Neuronal stem cell (in vitro differentiated cells): ENCODE results near the gene RAD54L.
A peak's percentile ranks its signal among the peaks of the same experiment; 100 is the strongest.
"Not testable (repeated sequence)": the region's sequence is repeated elsewhere in the genome, so short reads cannot be mapped to it uniquely, and the experiment has no call there.

Experiments used
- DNase-seq: peaks from one replicate; pipeline ENCODE4 v3.0.0-alpha.2; 2013; ENCODE audit warnings: low spot score
- H2AFZ ChIP-seq: one replicate; pipeline ENCODE4 v1.6.1; 2013; ENCODE audit warnings: mild to moderate bottlenecking, low read length, inconsistent platforms
- H2AK5ac ChIP-seq: 2 replicates; pipeline ENCODE4 v1.6.1; 2013; ENCODE audit warnings: low read depth, mild to moderate bottlenecking, inconsistent platforms, low read length, moderate library complexity, mixed read lengths
- H2BK120ac ChIP-seq: 2 replicates; pipeline ENCODE4 v1.6.1; 2013; ENCODE audit warnings: low read depth, mild to moderate bottlenecking, inconsistent platforms, low read length, moderate library complexity, mixed read lengths
- H2BK12ac ChIP-seq: one replicate; pipeline ENCODE4 v1.6.1; 2013; ENCODE audit warnings: low read length, inconsistent platforms
- H2BK15ac ChIP-seq: 2 replicates; pipeline ENCODE4 v1.6.1; 2013; ENCODE audit warnings: mild to moderate bottlenecking, low read length, inconsistent platforms, mixed read lengths
- H2BK5ac ChIP-seq: one replicate; pipeline ENCODE4 v1.6.1; 2013; ENCODE audit warnings: inconsistent platforms, mild to moderate bottlenecking, low read length, moderate library complexity
- H3K14ac ChIP-seq: one replicate; pipeline ENCODE4 v1.6.1; 2013; ENCODE audit warnings: low read length, inconsistent platforms
- H3K18ac ChIP-seq: 2 replicates; pipeline ENCODE4 v1.6.1; 2013; ENCODE audit warnings: low read length, inconsistent platforms
- H3K23ac ChIP-seq: 2 replicates; pipeline ENCODE4 v1.6.1; 2013; ENCODE audit warnings: low read depth, mild to moderate bottlenecking, mixed read lengths, low read length, inconsistent platforms; ENCODE audit not compliant: poor library complexity
- H3K27ac ChIP-seq: replicated peaks from 3 replicates; pipeline ENCODE4 v1.5.1; 2013; ENCODE audit warnings: low read length, inconsistent platforms
- H3K27me3 ChIP-seq, 3 experiments: 2 replicates each; pipeline ENCODE4 v1.6.1; 2013; ENCODE audit warnings: low read length in 3 of 3, mild to moderate bottlenecking in 2 of 3, inconsistent platforms in 1 of 3, low read depth in 1 of 3, mixed read lengths in 1 of 3, moderate library complexity in 1 of 3; ENCODE audit not compliant: control insufficient read depth in 3 of 3, insufficient read depth in 3 of 3
- H3K36me3 ChIP-seq, 2 donors: replicated peaks in 1 of 2; 2 replicates each; pipeline ENCODE4 v1.6.1; 2013; ENCODE audit warnings: low read length in 2 of 2; ENCODE audit not compliant: control insufficient read depth in 2 of 2, insufficient read depth in 2 of 2
- H3K4ac ChIP-seq: 2 replicates; pipeline ENCODE4 v1.6.1; 2013; ENCODE audit warnings: inconsistent platforms, mild to moderate bottlenecking, low read length, moderate library complexity
- H3K4me1 ChIP-seq, 2 donors: 1 replicate in 1 of 2; 2 replicates in 1 of 2; pipeline ENCODE4 v1.6.1; 2013; ENCODE audit warnings: low read length in 2 of 2, low read depth in 1 of 2; ENCODE audit not compliant: control insufficient read depth in 2 of 2, insufficient read depth in 1 of 2
- H3K4me2 ChIP-seq: one replicate; pipeline ENCODE4 v1.6.1; 2013; ENCODE audit warnings: mild to moderate bottlenecking, low read length, inconsistent platforms; ENCODE audit not compliant: insufficient read depth, poor library complexity, severe bottlenecking
- H3K4me3 ChIP-seq, 2 donors: 2 replicates each; pipeline ENCODE4 v1.5.1; 2013; ENCODE audit warnings: low read length in 2 of 2, mild to moderate bottlenecking in 2 of 2, inconsistent platforms in 1 of 2, moderate library complexity in 1 of 2
- H3K79me1 ChIP-seq: one replicate; pipeline ENCODE4 v1.6.1; 2013; ENCODE audit warnings: low read depth, mild to moderate bottlenecking, inconsistent platforms, low read length, moderate library complexity
- H3K9ac ChIP-seq: one replicate; pipeline ENCODE4 v1.6.1; 2013; ENCODE audit warnings: mild to moderate bottlenecking, low read depth, low read length, inconsistent platforms; ENCODE audit not compliant: poor library complexity
- H3K9me3 ChIP-seq, 2 donors: replicated peaks in 1 of 2; 2 replicates each; pipeline versions ENCODE3 to v1.6.1; 2013; ENCODE audit warnings: low read length in 2 of 2, mild to moderate bottlenecking in 2 of 2, inconsistent platforms in 1 of 2, low read depth in 1 of 2, mixed read lengths in 1 of 2, moderate library complexity in 1 of 2; ENCODE audit not compliant: control insufficient read depth in 2 of 2, insufficient read depth in 1 of 2
- H4K8ac ChIP-seq: one replicate; pipeline ENCODE4 v1.6.1; 2013; ENCODE audit warnings: low read depth, mild to moderate bottlenecking, inconsistent platforms, low read length, moderate library complexity
- H4K91ac ChIP-seq: one replicate; pipeline ENCODE4 v1.6.1; 2013; ENCODE audit warnings: low read length, low read depth, mild to moderate bottlenecking, inconsistent platforms; ENCODE audit not compliant: poor library complexity
- WGBS, 2 donors: extraction: QIAGEN DNeasy Blood & Tissue Kit; methylation state at CpG; one replicate each; pipeline ENCODE4 v1.1.7; 2013; ENCODE audit warnings: missing lambda C conversion rate in 2 of 2, mixed read lengths in 1 of 2; ENCODE audit not compliant: insufficient read length in 2 of 2, insufficient replicate concordance in 1 of 2; ENCODE audit errors: extremely low coverage in 2 of 2; 5-methylcytosine and 5-hydroxymethylcytosine counted together

RAD54L gene

DNA sequence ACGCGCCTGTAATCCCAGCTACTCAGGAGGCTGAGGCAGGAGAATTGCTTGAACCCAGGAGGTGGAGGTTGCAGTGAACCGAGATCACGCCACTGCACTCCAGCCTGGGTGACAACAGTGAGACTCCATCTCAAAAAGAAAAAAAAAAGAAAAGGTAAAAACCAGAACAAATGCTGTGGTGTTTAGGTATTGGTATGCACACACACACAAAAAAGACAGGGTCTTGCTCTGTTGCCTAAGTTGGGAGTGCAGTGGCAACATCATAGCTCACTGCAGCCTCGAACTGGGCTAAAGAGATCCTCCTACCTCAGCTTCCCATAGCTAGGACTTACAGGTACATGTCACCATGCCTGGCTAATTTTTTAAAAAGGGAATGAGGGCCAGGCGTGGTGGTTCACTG is 71.7 kb downstream of the RAD54L start:
- H3K4me1 ChIP-seq, DNase-seq, H3K27ac ChIP-seq, H3K9ac ChIP-seq, H4K8ac ChIP-seq, H2AFZ ChIP-seq, H3K23ac ChIP-seq, H2BK120ac ChIP-seq, H2AK5ac ChIP-seq, H3K27me3 ChIP-seq, H3K14ac ChIP-seq, H2BK5ac ChIP-seq, H4K91ac ChIP-seq, H2BK12ac ChIP-seq, H2BK15ac ChIP-seq, H3K9me3 ChIP-seq, H3K4ac ChIP-seq, H3K4me3 ChIP-seq, H3K4me2 ChIP-seq, H3K79me1 ChIP-seq, H3K18ac ChIP-seq: not testable (repeated sequence)
- whole genome bisulfite sequencing, 2 donors, result no CpG with 5 or more reads among the region's 6 CpGs
- H3K36me3 ChIP-seq, result peaks cover 8 to 28% of the 10 kb centered on the region in 2 donors

DNA sequence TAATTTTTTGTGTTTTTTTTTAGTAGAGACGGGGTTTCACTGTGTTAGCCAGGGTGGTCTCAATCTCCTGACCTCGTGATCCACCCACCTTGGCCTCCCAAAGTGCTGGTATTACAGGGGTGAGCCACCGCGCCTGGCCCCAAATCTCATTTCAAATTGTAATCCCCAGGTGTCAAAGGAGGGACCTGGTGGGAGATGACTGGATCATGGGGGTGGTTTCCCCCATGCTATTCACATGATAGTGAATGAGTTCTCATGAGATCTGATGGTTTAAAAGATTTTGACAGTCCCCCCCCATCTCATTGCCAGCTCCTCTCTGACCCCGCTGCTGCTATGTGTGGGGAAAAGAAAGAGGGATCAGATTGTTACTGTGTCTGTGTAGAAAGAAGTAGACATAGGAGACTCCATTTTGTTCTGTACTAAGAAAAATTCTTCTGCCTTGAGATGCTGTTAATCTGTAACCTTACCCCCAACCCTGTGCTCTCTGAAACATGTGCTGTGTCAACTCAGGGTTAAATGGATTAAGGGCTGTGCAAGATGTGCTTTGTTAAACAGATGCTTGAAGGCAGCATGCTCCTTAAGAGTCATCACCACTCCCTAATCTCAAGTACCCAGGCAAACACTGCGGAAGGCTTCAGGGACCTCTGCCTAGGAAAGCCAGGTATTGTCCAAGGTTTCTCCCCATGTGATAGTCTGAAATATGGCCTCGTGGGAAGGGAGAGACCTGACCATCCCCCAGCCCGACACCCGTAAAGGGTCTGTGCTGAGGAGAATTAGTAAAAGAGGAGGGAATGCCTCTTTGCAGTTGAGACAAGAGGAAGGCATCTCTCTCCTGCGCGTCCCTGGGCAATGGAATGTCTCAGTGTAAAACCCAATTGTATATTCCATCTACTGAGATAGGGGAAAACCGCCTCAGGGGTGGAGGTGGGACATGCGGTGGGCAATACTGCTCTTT is 72.7 kb downstream of the RAD54L start:
- not testable (repeated sequence) for H3K4me2 ChIP-seq, H3K79me1 ChIP-seq, H3K27me3 ChIP-seq, H2BK15ac ChIP-seq, H3K9ac ChIP-seq, H2BK120ac ChIP-seq, H3K14ac ChIP-seq, H3K4ac ChIP-seq, H4K91ac ChIP-seq, H3K23ac ChIP-seq, H2AK5ac ChIP-seq, H2AFZ ChIP-seq, H2BK12ac ChIP-seq, H3K4me1 ChIP-seq, H4K8ac ChIP-seq, DNase-seq, H3K4me3 ChIP-seq, H3K9me3 ChIP-seq, H2BK5ac ChIP-seq
- Histone ChIP-seq H3K27ac (peak overlapping the region; percentile 54), H3K36me3 (peaks cover 4 to 21% of the 10 kb centered on the region in 2 donors), H3K18ac (peak overlapping the region; percentile 17)
- no CpG with 5 or more reads among the region's 13 CpGs for WGBS, 2 donors

DNA sequence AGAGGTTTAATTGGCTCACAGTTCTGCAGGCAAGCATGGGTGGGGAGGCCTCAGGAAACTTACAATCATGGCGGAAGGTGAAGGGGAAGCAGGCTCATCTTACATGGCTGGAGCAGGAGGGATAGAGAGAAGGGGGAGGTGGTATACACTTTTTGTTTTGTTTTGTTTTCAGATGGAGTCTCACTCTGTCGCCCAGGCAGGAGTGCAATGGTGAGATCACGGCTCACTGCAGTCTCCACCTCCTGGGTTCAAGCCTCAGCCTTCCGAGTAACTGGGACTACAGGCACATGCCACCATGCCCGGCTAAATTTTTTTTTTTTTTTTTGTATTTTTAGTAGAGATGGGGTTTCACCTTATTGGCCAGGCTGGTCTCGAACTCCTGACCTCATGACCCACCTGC is 74.6 kb downstream of the RAD54L start:
- not testable (repeated sequence) for H3K36me3 ChIP-seq, H2BK15ac ChIP-seq, H2BK5ac ChIP-seq, H3K27ac ChIP-seq, H3K27me3 ChIP-seq, H2BK120ac ChIP-seq, H3K4me2 ChIP-seq, H3K14ac ChIP-seq, H3K4me1 ChIP-seq, H3K79me1 ChIP-seq, H3K23ac ChIP-seq, H2BK12ac ChIP-seq, H2AK5ac ChIP-seq, H3K4ac ChIP-seq, H3K4me3 ChIP-seq, H4K8ac ChIP-seq, H4K91ac ChIP-seq, H3K18ac ChIP-seq, H3K9me3 ChIP-seq, H2AFZ ChIP-seq, H3K9ac ChIP-seq, DNase-seq
- WGBS, 2 donors, result no CpG with 5 or more reads among the region's 6 CpGs

DNA sequence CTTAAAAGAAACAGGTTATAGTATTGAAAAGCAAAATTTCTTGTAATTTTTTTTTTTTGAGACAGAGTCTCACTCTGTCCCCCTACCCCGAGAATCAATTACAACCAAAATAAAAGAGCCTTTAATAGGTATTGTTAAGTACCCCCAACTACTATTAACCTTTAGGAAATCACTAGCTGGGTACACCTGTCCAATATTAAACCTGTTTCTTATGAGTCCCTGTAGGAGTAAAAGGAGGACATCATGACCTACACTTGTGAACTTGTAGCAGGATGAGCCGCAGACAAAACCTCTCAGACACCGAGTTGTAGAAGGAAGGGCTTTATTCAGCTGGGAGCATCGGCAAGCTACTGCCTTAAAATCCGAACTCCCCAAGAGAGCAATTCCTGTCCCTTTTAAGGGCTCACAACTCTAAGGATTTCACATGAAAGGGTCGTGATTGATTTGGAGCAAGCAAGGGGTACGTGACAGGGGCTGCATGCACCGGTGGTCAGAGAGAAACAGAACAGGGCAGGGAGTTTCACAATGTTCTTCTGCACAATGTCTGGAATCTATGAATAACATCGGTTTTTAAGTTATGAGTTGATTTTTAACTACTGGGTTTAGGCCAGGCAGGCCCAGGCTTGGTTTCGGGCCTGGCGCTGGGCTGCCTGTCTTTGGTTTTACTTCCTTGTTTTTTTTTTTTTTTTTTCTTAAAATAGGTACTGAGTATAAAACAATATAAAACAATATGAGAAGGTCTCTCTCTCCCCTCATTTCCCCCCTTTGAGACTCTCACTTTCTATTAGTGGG is 77.9 kb downstream of the RAD54L start:
- not testable (repeated sequence) for H4K8ac ChIP-seq, H2BK12ac ChIP-seq, H3K27ac ChIP-seq, H3K4me3 ChIP-seq, H3K9me3 ChIP-seq, H3K4me2 ChIP-seq, H3K79me1 ChIP-seq, H3K4ac ChIP-seq, H2BK120ac ChIP-seq, DNase-seq, H3K18ac ChIP-seq, H2BK15ac ChIP-seq, H2BK5ac ChIP-seq, H3K14ac ChIP-seq, H3K27me3 ChIP-seq, H3K4me1 ChIP-seq, H2AK5ac ChIP-seq, H4K91ac ChIP-seq, H3K23ac ChIP-seq, H3K36me3 ChIP-seq, H3K9ac ChIP-seq, H2AFZ ChIP-seq
- no CpG with 5 or more reads among the region's 11 CpGs for WGBS, 2 donors
